BLaER1 treated with 17β-estradiol and CSF1 and Interleukin-3, amounts not matched to agents 10 nM and 100 nM (cell line): ENCODE measurements around the gene GLRA3.
A peak's percentile ranks its signal among the peaks of the same experiment; 100 is the strongest.

Experiments used
- H3K27ac ChIP-seq, 11 experiments: shearing (Covaris generic); formaldehyde crosslinking; 2 replicates each; pipeline ENCODE4 v1.8.1; 2022
- H3K27me3 ChIP-seq, 11 experiments: shearing (Covaris generic); formaldehyde crosslinking; 2 replicates each; pipeline ENCODE4 v1.8.1; 2022
- H3K36me3 ChIP-seq, 11 experiments: shearing (Covaris generic); formaldehyde crosslinking; 2 replicates each; pipeline ENCODE4 v1.8.1; 2022
- H3K4me1 ChIP-seq, 10 experiments: shearing (Covaris generic); formaldehyde crosslinking; 2 replicates each; pipeline ENCODE4 v1.8.1; 2022
- H3K4me2 ChIP-seq, 11 experiments: shearing (Covaris generic); formaldehyde crosslinking; 2 replicates each; pipeline ENCODE4 v1.8.1; 2022
- H3K4me3 ChIP-seq, 10 experiments: shearing (Covaris generic); formaldehyde crosslinking; 2 replicates each; pipeline ENCODE4 v1.8.1; 2022
- H3K9ac ChIP-seq, 11 experiments: shearing (Covaris generic); formaldehyde crosslinking; 2 replicates each; pipeline ENCODE4 v1.8.1; 2022
- H3K9me3 ChIP-seq, 11 experiments: shearing (Covaris generic); formaldehyde crosslinking; replicated peaks in 1 of 11; 2 replicates each; pipeline ENCODE4 v1.8.1; 2022
- H4K20me1 ChIP-seq, 11 experiments: shearing (Covaris generic); formaldehyde crosslinking; 2 replicates each; pipeline ENCODE4 v1.8.1; 2022
- Cebpa-rat ChIP-seq, 11 experiments: shearing (Covaris generic); IDR thresholded peaks; 2 replicates each; pipeline ENCODE4 v1.8.1; 2022

GLRA3 gene

DNA sequence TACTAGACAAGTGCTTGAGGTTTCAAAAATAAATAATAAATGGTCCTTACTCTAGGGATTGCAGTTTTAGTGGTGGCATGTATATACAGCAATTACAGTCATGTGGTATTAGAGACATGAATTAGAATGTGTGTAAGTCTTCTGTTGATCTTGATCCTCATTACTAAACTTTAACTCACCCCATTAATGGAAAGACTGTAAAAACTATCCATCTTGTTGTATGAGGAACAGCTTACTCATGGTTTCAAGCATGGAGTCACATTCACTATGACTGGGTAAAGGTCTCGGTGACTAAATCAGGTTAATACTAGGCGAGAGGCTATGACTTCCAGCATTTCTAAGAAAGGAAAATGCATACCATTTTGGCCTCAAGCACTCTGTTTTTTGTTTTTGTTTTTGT lies 199.8 kb downstream of the GLRA3 start:
- Histone ChIP-seq H3K4me1 (no peaks in the 10 kb centered on the region), H3K4me3 (no peak overlapping the region), H3K27me3 (no peaks in the 10 kb centered on the region), H3K36me3 (no peaks in the 10 kb centered on the region), H3K9ac (no peak overlapping the region), H3K4me2 (no peak overlapping the region), H3K27ac (no peak overlapping the region), H4K20me1 (no peaks in the 10 kb centered on the region), H3K9me3 (no peaks in the 10 kb centered on the region)
- no peak for TF ChIP-seq Cebpa-rat (IDR thresholded peaks at IDR 0.05)

DNA sequence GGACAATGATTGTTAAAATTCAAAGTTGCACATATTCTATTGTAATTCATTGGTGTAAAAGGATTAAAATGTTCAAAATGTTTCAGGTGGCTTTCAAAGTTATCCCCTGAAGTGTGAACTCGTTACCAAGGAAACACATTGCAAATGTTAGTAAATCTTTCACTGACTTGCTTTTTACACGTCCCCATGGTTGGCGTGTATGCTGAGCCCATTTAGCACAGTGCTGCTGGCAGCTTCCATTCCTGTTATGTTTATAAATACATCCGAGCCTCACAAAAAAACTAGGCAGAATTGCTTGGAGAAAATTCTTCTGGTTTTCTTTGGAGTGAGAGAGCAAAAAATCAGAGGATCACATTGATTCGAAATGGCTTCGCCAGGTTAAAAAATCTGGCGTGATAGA lies 200.9 kb downstream of the GLRA3 start:
- no peak for TF ChIP-seq Cebpa-rat (IDR thresholded peaks at IDR 0.05)
- H3K4me1 ChIP-seq, result no peaks in the 10 kb centered on the region
- H3K4me2 ChIP-seq, result no peak overlapping the region
- H3K9me3 ChIP-seq, result no peaks in the 10 kb centered on the region
- no peak overlapping the region for H3K4me3 ChIP-seq
- no peaks in the 10 kb centered on the region for H4K20me1 ChIP-seq
- H3K27ac ChIP-seq, result no peak overlapping the region
- no peaks in the 10 kb centered on the region for H3K36me3 ChIP-seq
- H3K27me3 ChIP-seq, result no peaks in the 10 kb centered on the region
- H3K9ac ChIP-seq, result no peak overlapping the region

DNA sequence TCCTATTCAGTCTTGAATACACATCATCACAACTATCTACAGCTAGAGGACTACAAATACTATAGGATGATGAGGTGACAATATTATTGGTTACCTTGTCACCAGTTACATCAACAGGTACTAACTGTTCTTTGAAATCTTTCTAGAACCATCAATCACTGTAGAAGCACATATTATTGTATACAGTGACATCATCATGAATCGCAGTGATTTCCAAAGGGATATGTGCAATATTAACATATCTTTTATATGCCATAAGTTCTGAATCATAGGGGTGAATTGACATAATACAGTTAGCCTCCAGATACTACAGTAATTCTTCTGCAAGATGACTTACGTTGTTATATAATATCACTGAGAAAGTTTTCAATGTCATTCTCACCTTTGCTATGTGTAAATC lies 201.6 kb downstream of the GLRA3 start:
- Histone ChIP-seq H3K27me3 (no peaks in the 10 kb centered on the region), H3K4me3 (no peak overlapping the region), H3K9me3 (no peaks in the 10 kb centered on the region), H3K27ac (no peak overlapping the region), H3K4me2 (no peak overlapping the region), H3K4me1 (no peaks in the 10 kb centered on the region), H4K20me1 (no peaks in the 10 kb centered on the region), H3K36me3 (no peaks in the 10 kb centered on the region), H3K9ac (no peak overlapping the region)
- TF ChIP-seq Cebpa-rat (IDR thresholded peaks at IDR 0.05), result no peak

DNA sequence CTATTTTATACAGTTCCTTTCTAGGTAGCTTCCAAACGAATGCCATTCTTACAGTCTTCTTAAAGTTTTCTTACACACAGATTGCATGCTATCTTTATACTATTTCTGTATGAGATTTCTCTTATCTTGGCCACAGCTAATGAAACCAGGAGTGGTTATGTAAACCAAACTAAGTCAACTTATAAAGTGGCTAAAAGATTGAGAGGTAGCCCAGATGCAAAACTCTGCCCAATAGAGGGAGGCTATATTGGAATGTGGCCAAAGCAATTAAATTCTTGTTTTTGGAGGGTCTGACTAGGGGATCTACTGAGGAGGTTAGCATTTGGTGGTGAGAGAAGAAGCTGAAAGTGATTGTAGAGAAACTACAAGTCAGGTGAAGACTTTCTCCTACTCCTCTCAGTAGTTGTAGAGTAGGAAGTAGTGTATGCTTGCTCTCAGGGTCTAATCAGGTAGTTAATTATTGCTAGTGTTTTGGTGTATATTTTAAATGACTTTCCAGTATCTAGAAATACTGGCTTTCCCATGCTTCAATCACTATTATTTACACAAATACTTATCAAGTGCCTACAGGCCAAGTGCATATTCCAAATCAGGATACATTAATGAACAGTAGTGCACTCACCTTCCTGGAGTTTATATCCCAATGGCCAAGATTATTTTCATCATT lies 202.6 kb downstream of the GLRA3 start:
- no peaks in the 10 kb centered on the region for H3K27me3 ChIP-seq

DNA sequence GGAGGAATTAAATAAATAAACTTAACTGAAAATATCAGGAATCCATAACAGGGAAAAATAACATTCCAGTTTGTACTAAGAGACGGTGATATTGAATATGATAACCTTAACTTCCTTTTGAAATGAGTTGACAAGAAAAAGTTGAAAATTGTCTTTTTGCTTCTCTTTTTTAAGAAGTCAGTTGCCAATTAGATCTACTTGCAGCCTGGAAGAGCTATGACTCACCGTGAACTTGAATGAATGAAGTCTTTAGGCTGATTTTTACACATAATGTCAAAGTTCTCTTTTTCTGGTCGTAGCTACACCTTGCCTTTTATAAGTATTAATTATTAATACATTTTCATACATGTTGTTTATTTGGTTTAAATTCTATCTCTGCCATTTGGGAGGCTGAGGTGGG lies 212.4 kb downstream of the GLRA3 start:
- no peak for TF ChIP-seq Cebpa-rat (IDR thresholded peaks at IDR 0.05)

More for the DNA sequence above, 202.6 kb downstream of the GLRA3 start:
- TF ChIP-seq Cebpa-rat (IDR thresholded peaks at IDR 0.05), result no peak
- no peaks in the 10 kb centered on the region for H3K4me1 ChIP-seq
- no peak overlapping the region for H3K4me3 ChIP-seq
- no peaks in the 10 kb centered on the region for H3K9me3 ChIP-seq
- no peak overlapping the region for H3K27ac ChIP-seq
- no peaks in the 10 kb centered on the region for H3K36me3 ChIP-seq
- no peak overlapping the region for H3K4me2 ChIP-seq
- H4K20me1 ChIP-seq, result no peaks in the 10 kb centered on the region
- no peak overlapping the region for H3K9ac ChIP-seq

DNA sequence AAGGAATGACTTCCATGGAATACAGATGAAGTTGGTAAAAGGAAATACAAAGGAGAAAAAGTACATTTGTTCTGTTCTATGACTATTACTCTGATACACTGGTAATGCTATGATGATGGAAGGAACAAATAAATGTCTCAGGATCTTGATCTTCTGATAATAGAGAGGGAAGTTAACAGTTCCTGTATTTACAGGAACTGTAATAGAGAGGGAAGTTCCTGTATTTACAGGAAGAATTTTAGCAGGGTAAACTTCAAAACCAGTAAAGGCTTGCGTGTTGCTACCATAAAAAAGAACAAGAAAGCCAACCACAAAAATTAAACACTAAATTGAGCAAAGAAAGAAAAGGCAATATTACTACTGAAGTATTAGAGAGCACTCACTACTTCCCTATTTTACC lies 215.1 kb downstream of the GLRA3 start:
- no peak overlapping the region for H3K9ac ChIP-seq
- H3K27me3 ChIP-seq, result no peaks in the 10 kb centered on the region
- H3K9me3 ChIP-seq, result peaks cover 19 to 29% (median 26%) of the 10 kb centered on the region in 11 experiments
- H3K36me3 ChIP-seq, result no peaks in the 10 kb centered on the region
- H3K4me1 ChIP-seq, result peaks cover 0 to 52% (median 6%) of the 10 kb centered on the region in 10 experiments; a peak in 10 of 20 replicates
- peak overlapping the region in 6 of 11 experiments; percentile 0 to 65 (median 42); a peak in 11 of 22 replicates for H3K4me2 ChIP-seq
- H4K20me1 ChIP-seq, result no peaks in the 10 kb centered on the region
- H3K4me3 ChIP-seq, result no peak overlapping the region
- no peak for TF ChIP-seq Cebpa-rat (IDR thresholded peaks at IDR 0.05)
- peak overlapping the region in 2 of 11 experiments; percentile 29 to 37; a peak in 3 of 22 replicates for H3K27ac ChIP-seq

More for the DNA sequence above, 212.4 kb downstream of the GLRA3 start:
- Histone ChIP-seq H3K4me2 (peak overlapping the region in 3 of 11 experiments; percentile 27 to 73 (median 59); a peak in 6 of 22 replicates), H3K4me3 (no peak overlapping the region), H3K4me1 (peaks cover 0 to 52% (median 6%) of the 10 kb centered on the region in 10 experiments; a peak in 10 of 20 replicates), H4K20me1 (no peaks in the 10 kb centered on the region), H3K27me3 (no peaks in the 10 kb centered on the region), H3K9me3 (peaks cover 13 to 22% (median 18%) of the 10 kb centered on the region in 11 experiments), H3K27ac (no peak overlapping the region), H3K9ac (no peak overlapping the region), H3K36me3 (no peaks in the 10 kb centered on the region)

DNA sequence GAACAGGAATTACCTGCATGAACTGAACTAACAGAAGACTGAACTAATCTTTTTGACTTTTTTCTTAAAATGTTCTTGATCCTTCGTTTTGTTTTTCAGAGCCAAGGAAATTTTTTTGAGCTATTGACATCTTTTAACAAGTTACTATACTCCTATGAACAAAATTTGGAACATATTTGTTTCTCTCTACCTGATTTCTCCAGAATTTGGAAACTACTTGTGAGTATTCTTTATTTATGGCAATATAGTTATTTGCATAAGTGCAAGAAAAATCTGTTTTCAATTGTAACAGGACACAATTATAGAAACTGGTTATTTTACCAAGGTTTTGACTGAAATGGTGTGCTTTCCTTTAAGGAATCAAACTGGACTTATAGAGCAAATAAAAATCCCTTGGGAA lies 217.3 kb downstream of the GLRA3 start:
- Histone ChIP-seq H3K27me3 (no peaks in the 10 kb centered on the region), H3K9ac (no peak overlapping the region), H3K27ac (no peak overlapping the region), H3K4me2 (no peak overlapping the region), H3K4me3 (no peak overlapping the region), H3K9me3 (peaks cover 19 to 29% (median 26%) of the 10 kb centered on the region in 11 experiments), H4K20me1 (no peaks in the 10 kb centered on the region), H3K4me1 (peaks cover 0 to 37% (median 3%) of the 10 kb centered on the region in 10 experiments; a peak in 9 of 20 replicates), H3K36me3 (no peaks in the 10 kb centered on the region)
- no peak for TF ChIP-seq Cebpa-rat (IDR thresholded peaks at IDR 0.05)

DNA sequence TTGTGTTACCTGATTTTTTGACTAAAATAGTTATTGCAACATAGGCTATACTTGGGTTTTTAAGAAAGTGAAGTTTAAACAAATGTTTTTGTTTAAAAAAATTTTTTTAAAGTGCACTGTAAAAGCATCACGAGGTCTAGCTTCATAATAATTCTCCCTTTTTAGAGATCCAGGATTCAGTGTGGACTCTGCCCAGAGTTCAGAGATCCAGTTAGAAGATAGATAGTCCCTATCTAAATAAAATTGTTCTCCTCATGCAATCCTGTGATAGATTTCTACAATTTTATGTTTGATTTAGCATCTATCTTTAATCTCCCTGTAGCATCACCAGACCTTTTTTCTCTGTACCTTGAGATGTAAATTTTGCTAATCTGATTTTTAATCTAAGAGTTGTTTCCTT lies 221.3 kb downstream of the GLRA3 start:
- Histone ChIP-seq H3K4me1 (peaks cover 0 to 8% (median 0%) of the 10 kb centered on the region in 10 experiments; a peak in 4 of 20 replicates), H3K27me3 (no peaks in the 10 kb centered on the region), H4K20me1 (no peaks in the 10 kb centered on the region), H3K4me3 (no peak overlapping the region), H3K9ac (no peak overlapping the region), H3K9me3 (peaks cover 16 to 20% (median 19%) of the 10 kb centered on the region in 11 experiments), H3K27ac (no peak overlapping the region), H3K4me2 (no peak overlapping the region), H3K36me3 (no peaks in the 10 kb centered on the region)
- TF ChIP-seq Cebpa-rat (IDR thresholded peaks at IDR 0.05), result no peak

DNA sequence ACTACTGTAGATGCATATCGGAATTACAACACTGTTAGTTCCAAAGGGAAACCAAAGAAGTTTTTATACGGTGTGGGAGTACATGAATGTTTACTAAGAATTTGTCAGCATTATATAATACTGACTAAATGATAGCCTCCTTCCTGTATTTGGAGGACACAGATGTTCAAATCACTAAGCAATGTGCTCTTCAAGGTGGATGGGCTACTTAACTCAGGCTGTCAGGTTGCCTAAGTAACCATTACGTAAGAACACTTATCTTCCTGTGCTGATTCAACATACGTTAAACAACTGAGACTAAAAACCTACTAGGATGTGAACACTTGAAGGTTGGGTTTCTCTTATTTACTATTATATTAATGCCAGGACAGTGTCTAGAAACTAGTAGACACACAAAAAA lies 224.8 kb downstream of the GLRA3 start:
- Histone ChIP-seq H3K9me3 (no peaks in the 10 kb centered on the region), H3K9ac (no peak overlapping the region), H3K27ac (no peak overlapping the region), H4K20me1 (no peaks in the 10 kb centered on the region), H3K36me3 (no peaks in the 10 kb centered on the region), H3K4me3 (no peak overlapping the region), H3K27me3 (no peaks in the 10 kb centered on the region), H3K4me1 (peaks cover 0 to 8% (median 0%) of the 10 kb centered on the region in 10 experiments; a peak in 4 of 20 replicates), H3K4me2 (peak overlapping the region in 3 of 11 experiments; percentile 24 to 42 (median 25); a peak in 2 of 22 replicates)
- TF ChIP-seq Cebpa-rat (IDR thresholded peaks at IDR 0.05), result no peak

DNA sequence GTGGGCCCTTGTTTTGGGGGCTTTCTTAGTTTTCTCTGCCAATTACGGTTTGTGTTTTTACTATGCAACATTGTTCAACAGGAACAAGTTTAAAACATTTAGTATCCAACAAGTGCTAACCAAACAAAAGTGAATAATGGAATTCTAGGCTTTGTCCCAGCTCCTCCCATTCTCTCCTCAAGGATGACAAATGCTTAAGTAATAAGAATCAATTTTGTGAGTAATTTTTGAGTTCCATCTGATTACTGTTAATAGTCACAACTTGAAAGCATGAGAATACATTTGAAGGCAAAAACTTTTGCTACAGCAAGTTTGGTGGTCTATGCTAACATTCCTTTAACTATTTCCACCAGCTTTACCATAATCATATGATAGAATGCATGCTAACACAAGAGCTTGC lies 228.7 kb downstream of the GLRA3 start:
- H3K4me2 ChIP-seq, result no peak overlapping the region
- H3K4me3 ChIP-seq, result no peak overlapping the region
- no peaks in the 10 kb centered on the region for H3K9me3 ChIP-seq
- no peak overlapping the region for H3K9ac ChIP-seq
- no peak for TF ChIP-seq Cebpa-rat (IDR thresholded peaks at IDR 0.05)
- no peak overlapping the region for H3K27ac ChIP-seq
- peaks cover 0 to 8% (median 0%) of the 10 kb centered on the region in 10 experiments; a peak in 4 of 20 replicates for H3K4me1 ChIP-seq
- no peaks in the 10 kb centered on the region for H4K20me1 ChIP-seq
- H3K27me3 ChIP-seq, result no peaks in the 10 kb centered on the region
- H3K36me3 ChIP-seq, result no peaks in the 10 kb centered on the region
